PC-9 (cell line): ENCODE measurements around the gene ING3. TPM values are rescaled to one million over a fixed set of nuclear protein-coding genes. Genes with fewer than 3 reads are reported as not detected.

Experiments
- BruUV-seq: library from RNA; stranded (reverse); fragments of 400-500 nt; replicated peaks from 2 replicates; lab custom pipeline; 2021; lab: Mats Ljungman, UMichigan
- CTCF ChIA-PET: fragments of 300-600 bp; sonication (Branson Sonifier 250); formaldehyde crosslinking; loops from one replicate; lab custom pipeline; 2022; ENCODE audit warnings: antibody characterized with exemption; lab: Charles Lee
- POLR2A ChIA-PET: fragments of 300-600 bp; sonication (Branson Sonifier 250); formaldehyde crosslinking; loops from one replicate; lab custom pipeline; 2022; ENCODE audit warnings: antibody characterized with exemption; ENCODE audit not compliant: unreplicated experiment; lab: Charles Lee
- DNase-seq, 2 experiments: peaks; one replicate each; pipeline versions ENCODE4 v3.0.0 to v3.0.0-alpha.2; 2015 to 2022; ENCODE audit warnings: mixed read lengths in 1 of 2
- H2AFZ ChIP-seq: fragments of 200-600 bp; sonication (generic); 2 replicates; pipeline ENCODE4 v1.8.1; 2017; ENCODE audit warnings: antibody characterized with exemption
- H3F3A ChIP-seq: fragments of 200-600 bp; sonication (generic); 2 replicates; pipeline ENCODE4 v1.8.1; 2017; ENCODE audit warnings: antibody characterized with exemption, mild to moderate bottlenecking, low read depth; ENCODE audit not compliant: insufficient read depth
- H3K27ac ChIP-seq: fragments of 200-600 bp; sonication (generic); 2 replicates; pipeline ENCODE4 v1.6.1; 2016; ENCODE audit warnings: mixed run types
- H3K27me3 ChIP-seq: fragments of 200-600 bp; sonication (generic); 2 replicates; pipeline ENCODE4 v1.6.1; 2016; ENCODE audit warnings: low read depth, mixed run types; ENCODE audit not compliant: insufficient read depth
- H3K36me3 ChIP-seq: fragments of 200-600 bp; sonication (generic); 2 replicates; pipeline ENCODE4 v1.6.1; 2016; ENCODE audit warnings: low read depth, mixed run types
- H3K4me1 ChIP-seq: fragments of 200-600 bp; sonication (generic); replicated peaks from 2 replicates; pipeline ENCODE4 v1.6.1; 2016; ENCODE audit warnings: mixed run types; ENCODE audit not compliant: insufficient read depth
- H3K4me2 ChIP-seq: fragments of 200-600 bp; sonication (generic); 2 replicates; pipeline ENCODE4 v1.6.1; 2017; ENCODE audit warnings: mixed run types
- H3K4me3 ChIP-seq: fragments of 200-600 bp; sonication (generic); 2 replicates; pipeline ENCODE4 v1.6.1; 2016; ENCODE audit warnings: mixed run types
- H3K79me2 ChIP-seq: fragments of 200-600 bp; sonication (generic); 2 replicates; pipeline ENCODE4 v1.6.1; 2017; ENCODE audit warnings: low read depth, mixed run types
- H3K9me2 ChIP-seq: fragments of 200-600 bp; sonication (generic); 2 replicates; pipeline ENCODE4 v1.8.1; 2017; ENCODE audit warnings: mild to moderate bottlenecking; ENCODE audit not compliant: insufficient read depth
- H3K9me3 ChIP-seq: fragments of 200-600 bp; sonication (generic); 2 replicates; pipeline ENCODE4 v1.8.1; 2016; ENCODE audit warnings: low read depth; ENCODE audit not compliant: insufficient read depth
- H4K20me1 ChIP-seq: fragments of 200-600 bp; sonication (generic); 2 replicates; pipeline ENCODE4 v1.8.1; 2017; ENCODE audit not compliant: insufficient read depth
- EZH2 ChIP-seq: fragments of 200-600 bp; sonication (generic); IDR thresholded peaks from 2 replicates; pipeline ENCODE4 v1.8.0; 2017; ENCODE audit warnings: antibody characterized with exemption, low read depth
- intact Hi-C: fragments of 100-400 bp; cut with micrococcal nuclease; formaldehyde crosslinking; loops from one replicate; pipeline ENCODE4 v1.10.0; 2022; ENCODE audit not compliant: unreplicated experiment
- total RNA-seq: library from RNA; stranded (reverse); gene quantifications from 2 replicates; pipeline ENCODE4 v1.2.3, GENCODE V29; 2021
- TF ChIP-seq, protein P1 (sequence below): fragments of 200-600 bp; sonication (generic); conservative IDR thresholded peaks from 2 replicates; pipeline ENCODE4 v1.6.1; 2017; ENCODE audit warnings: mixed run types, antibody characterized with exemption, mild to moderate bottlenecking, moderate library complexity

The ING3 gene
- total RNA-seq, 1 experiment from 2014 or later = 16.4 TPM

GRCh38 chr7:120993553-120994191, 43.1 kb downstream of the ING3 start:
- ChIA-PET CTCF (no interaction called here), POLR2A (no interaction called here)
- H3K9me3 ChIP-seq = no peaks in the 10 kb centered on the region
- no TSS peak for BruUV-seq
- DNase-seq = no peak
- H3K36me3 ChIP-seq = no peaks in the 10 kb centered on the region
- no peak overlapping the region for H3K27ac ChIP-seq
- TF ChIP-seq, protein P1, sequence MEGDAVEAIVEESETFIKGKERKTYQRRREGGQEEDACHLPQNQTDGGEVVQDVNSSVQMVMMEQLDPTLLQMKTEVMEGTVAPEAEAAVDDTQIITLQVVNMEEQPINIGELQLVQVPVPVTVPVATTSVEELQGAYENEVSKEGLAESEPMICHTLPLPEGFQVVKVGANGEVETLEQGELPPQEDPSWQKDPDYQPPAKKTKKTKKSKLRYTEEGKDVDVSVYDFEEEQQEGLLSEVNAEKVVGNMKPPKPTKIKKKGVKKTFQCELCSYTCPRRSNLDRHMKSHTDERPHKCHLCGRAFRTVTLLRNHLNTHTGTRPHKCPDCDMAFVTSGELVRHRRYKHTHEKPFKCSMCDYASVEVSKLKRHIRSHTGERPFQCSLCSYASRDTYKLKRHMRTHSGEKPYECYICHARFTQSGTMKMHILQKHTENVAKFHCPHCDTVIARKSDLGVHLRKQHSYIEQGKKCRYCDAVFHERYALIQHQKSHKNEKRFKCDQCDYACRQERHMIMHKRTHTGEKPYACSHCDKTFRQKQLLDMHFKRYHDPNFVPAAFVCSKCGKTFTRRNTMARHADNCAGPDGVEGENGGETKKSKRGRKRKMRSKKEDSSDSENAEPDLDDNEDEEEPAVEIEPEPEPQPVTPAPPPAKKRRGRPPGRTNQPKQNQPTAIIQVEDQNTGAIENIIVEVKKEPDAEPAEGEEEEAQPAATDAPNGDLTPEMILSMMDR = no peak
- no peak for TF ChIP-seq EZH2
- H3K27me3 ChIP-seq = no peaks in the 10 kb centered on the region
- no peaks in the 10 kb centered on the region for H4K20me1 ChIP-seq
- H3K9me2 ChIP-seq = peaks cover 3% of the 10 kb centered on the region; the same call in 1 of the 2 replicates
- intact Hi-C loops = no loop called here
- 0 out of 2 replicates have a peak, but pooled peaks cover 14% of the 10 kb centered on the region for H3K4me1 ChIP-seq
- H3K4me3 ChIP-seq = no peak overlapping the region
- no peak overlapping the region for H3K4me2 ChIP-seq
- peaks cover 4% of the 10 kb centered on the region; the same call in 1 of the 2 replicates for H3F3A ChIP-seq
- no peak overlapping the region for H2AFZ ChIP-seq
- H3K79me2 ChIP-seq = no peaks in the 10 kb centered on the region

GRCh38 chr7:120994512-120995410, 44.2 kb downstream of the ING3 start:
- Histone ChIP-seq H3K36me3 (no peaks in the 10 kb centered on the region), H3K4me1 (0 out of 2 replicates have a peak, but pooled peaks cover 9% of the 10 kb centered on the region), H3F3A (peaks cover 4% of the 10 kb centered on the region; the same call in 1 of the 2 replicates), H3K9me3 (no peaks in the 10 kb centered on the region), H3K4me3 (no peak overlapping the region), H2AFZ (no peak overlapping the region), H3K79me2 (no peaks in the 10 kb centered on the region), H3K27me3 (no peaks in the 10 kb centered on the region), H3K4me2 (no peak overlapping the region), H4K20me1 (no peaks in the 10 kb centered on the region), H3K9me2 (peaks cover 3% of the 10 kb centered on the region; the same call in 1 of the 2 replicates), H3K27ac (no peak overlapping the region)
- BruUV-seq = no TSS peak
- DNase-seq = no peak
- intact Hi-C loops = no loop called here
- POLR2A ChIA-PET = no interaction called here
- CTCF ChIA-PET = no interaction called here
- TF ChIP-seq, protein P1 = no peak
- TF ChIP-seq EZH2 = no peak

DNA sequence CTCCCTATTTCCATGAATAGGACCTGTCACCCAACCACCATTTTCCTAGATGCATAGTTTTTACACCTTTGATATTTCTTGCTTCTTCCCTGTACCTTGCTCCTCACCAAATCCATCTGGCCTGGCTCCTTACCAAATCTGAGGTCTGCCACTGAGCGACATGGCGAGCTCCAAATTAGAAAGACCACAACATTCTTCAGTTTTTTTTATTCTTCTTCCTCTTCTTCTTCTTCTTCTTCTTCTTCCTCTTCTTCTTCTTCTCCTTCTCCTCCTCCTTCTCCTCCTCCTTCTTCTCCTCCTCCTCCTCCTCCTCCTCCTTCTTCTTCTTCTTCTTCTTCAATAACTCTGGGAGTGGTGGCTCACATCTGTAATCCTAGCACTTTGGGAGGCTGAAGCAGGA, 45.1 kb downstream of the ING3 start:
- intact Hi-C loops = no loop called here
- DNase-seq = no peak
- H3K9me2 ChIP-seq = peaks cover 3% of the 10 kb centered on the region; the same call in 1 of the 2 replicates
- no peak overlapping the region for H3K27ac ChIP-seq
- H3F3A ChIP-seq = peaks cover 4% of the 10 kb centered on the region; the same call in 1 of the 2 replicates
- H3K4me3 ChIP-seq = no peak overlapping the region
- no peak overlapping the region for H3K4me2 ChIP-seq
- ChIA-PET POLR2A (no interaction called here), CTCF (no interaction called here)
- H3K36me3 ChIP-seq = no peaks in the 10 kb centered on the region
- H3K9me3 ChIP-seq = no peaks in the 10 kb centered on the region
- 0 out of 2 replicates have a peak, but pooled peaks cover 9% of the 10 kb centered on the region for H3K4me1 ChIP-seq
- BruUV-seq = no TSS peak
- no peak for TF ChIP-seq EZH2
- TF ChIP-seq, protein P1 = no peak
- no peak overlapping the region for H2AFZ ChIP-seq
- no peaks in the 10 kb centered on the region for H3K27me3 ChIP-seq
- no peaks in the 10 kb centered on the region for H3K79me2 ChIP-seq
- H4K20me1 ChIP-seq = no peaks in the 10 kb centered on the region
